ENCODE data around the gene SUPT20H. TPM values are rescaled to one million over a fixed set of nuclear protein-coding genes. Genes with fewer than 3 reads are reported as not detected.

SUPT20H gene
- total RNA-seq, 1 donor from 2014 or later = 55.3 TPM

- Histone ChIP-seq H3K27ac (no peak overlapping the region), H3K4me3 (no peak overlapping the region), H3K9me3 (no peaks in the 10 kb centered on the region), H3K27me3 (ENCODE audit: low read depth) (no peaks in the 10 kb centered on the region), H3K36me3 (no peaks in the 10 kb centered on the region), H3K4me1 (no peaks in the 10 kb centered on the region)
- intact Hi-C loops (cut with DNase I) = no loop called here
- TF ChIP-seq CTCF (IDR thresholded peaks at IDR 0.05) = no peak
- ATAC-seq (no peak), DNase-seq (no peak)
Measured at GRCh38 chr13:37094840-37095239, 35.4 kb upstream of the SUPT20H start.

DNA sequence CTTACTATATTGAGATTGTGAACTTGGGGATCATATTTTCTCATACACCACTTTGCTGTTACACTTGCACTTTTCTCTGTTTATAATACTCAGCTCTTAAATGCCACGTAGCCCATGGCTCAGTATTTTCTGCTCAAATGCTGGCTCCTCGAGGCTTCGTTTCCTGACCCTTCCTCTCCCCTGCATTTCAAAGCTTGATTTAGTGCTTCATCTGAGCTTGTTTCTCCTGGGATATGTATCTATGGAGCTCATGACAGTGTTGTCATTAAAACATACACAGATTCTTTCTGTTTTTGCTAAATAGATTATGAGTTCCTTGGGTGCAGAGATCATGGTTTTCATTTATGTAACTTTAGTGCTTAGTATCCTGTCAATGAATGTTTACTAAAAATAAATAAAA lies 34.6 kb upstream of the SUPT20H start:
- Histone ChIP-seq H3K27ac (no peak overlapping the region), H3K4me3 (no peak overlapping the region), H3K27me3 (ENCODE audit: low read depth) (no peaks in the 10 kb centered on the region), H3K9me3 (no peaks in the 10 kb centered on the region), H3K4me1 (no peaks in the 10 kb centered on the region), H3K36me3 (no peaks in the 10 kb centered on the region)
- no peak for DNase-seq
- intact Hi-C loops (cut with DNase I) = no loop called here
- ATAC-seq = no peak
- TF ChIP-seq CTCF (IDR thresholded peaks at IDR 0.05) = no peak

DNA sequence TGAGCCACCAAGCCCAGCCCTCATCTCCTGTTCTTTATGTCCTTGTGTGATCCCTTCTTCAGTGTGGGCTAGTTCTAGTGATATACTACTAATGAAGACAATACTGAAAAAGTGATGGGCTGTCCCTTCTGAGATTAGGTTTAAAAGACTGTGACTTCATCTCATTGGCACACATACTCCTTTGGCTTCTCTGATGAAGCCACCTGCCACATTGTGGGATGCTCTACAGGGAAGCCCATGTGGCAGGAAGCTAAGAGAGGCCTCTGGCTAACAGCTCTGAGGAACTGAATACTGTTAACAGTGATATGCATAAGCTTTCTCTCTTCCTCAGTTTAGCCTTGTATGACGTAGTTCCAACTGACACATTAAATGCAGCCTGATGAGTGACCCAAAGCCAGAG lies 32.3 kb upstream of the SUPT20H start:
- Histone ChIP-seq H3K9me3 (no peaks in the 10 kb centered on the region), H3K4me3 (no peak overlapping the region), H3K4me1 (no peaks in the 10 kb centered on the region), H3K36me3 (no peaks in the 10 kb centered on the region), H3K27ac (no peak overlapping the region), H3K27me3 (ENCODE audit: low read depth) (no peaks in the 10 kb centered on the region)
- peak in 1 of 2 donors; percentile 31 for ATAC-seq
- no peak for DNase-seq
- intact Hi-C loops (cut with DNase I) = no loop called here
- TF ChIP-seq CTCF (IDR thresholded peaks at IDR 0.05) = no peak

GRCh38 chr13:37090912-37091311 lies 31.4 kb upstream of the SUPT20H start:
- Histone ChIP-seq H3K9me3 (no peaks in the 10 kb centered on the region), H3K4me1 (no peaks in the 10 kb centered on the region), H3K4me3 (no peak overlapping the region), H3K36me3 (no peaks in the 10 kb centered on the region), H3K27me3 (ENCODE audit: low read depth) (no peaks in the 10 kb centered on the region), H3K27ac (no peak overlapping the region)
- DNase-seq (no peak), ATAC-seq (peak in 1 of 2 donors; percentile 57)
- TF ChIP-seq CTCF (IDR thresholded peaks at IDR 0.05) = no peak
- intact Hi-C loops (cut with DNase I) = no loop called here

DNA sequence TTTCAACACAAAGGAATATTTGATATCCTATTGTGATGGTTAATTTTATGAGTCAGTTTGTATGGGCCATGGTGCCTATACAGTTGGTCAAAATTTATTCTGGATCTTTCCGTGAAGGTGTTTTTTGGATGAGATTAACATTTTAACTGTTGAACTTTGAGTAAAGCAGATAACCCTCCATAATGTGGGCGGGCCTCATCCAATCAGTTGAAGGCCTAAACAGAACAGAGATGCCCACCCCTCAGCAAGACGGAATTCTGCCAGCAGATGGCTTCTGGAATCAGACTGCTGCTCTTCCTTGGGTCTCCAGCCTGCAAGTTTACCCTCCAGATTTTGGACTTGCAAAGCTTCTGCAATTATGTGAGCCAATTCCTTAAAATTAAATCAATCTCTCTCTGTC lies 30.0 kb upstream of the SUPT20H start:
- Histone ChIP-seq H3K27ac (no peak overlapping the region), H3K4me1 (no peaks in the 10 kb centered on the region), H3K4me3 (no peak overlapping the region), H3K27me3 (ENCODE audit: low read depth) (no peaks in the 10 kb centered on the region), H3K9me3 (no peaks in the 10 kb centered on the region), H3K36me3 (no peaks in the 10 kb centered on the region)
- ATAC-seq (no peak), DNase-seq (no peak)
- intact Hi-C loops (cut with DNase I) = no loop called here
- TF ChIP-seq CTCF (IDR thresholded peaks at IDR 0.05) = no peak

DNA sequence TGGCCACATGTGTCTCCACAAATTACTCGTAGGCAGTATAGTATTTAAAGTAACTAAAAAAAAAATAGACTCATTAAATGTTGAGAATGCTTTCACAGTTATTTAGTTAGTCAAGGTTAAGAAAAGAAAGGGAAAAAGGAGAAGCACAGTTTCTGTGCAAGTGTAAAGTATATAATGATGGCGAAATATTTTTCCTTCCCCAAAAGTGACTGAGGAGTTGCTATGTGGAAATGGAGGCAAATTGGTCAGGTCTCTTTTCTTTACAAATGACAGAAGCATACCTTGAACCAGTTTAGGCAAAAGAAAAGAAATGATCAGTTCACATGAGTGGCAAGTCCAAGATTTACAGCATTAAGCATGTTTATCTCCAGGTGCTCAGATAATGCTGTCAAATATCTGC lies 28.0 kb upstream of the SUPT20H start:
- Histone ChIP-seq H3K27ac (no peak overlapping the region), H3K4me1 (no peaks in the 10 kb centered on the region), H3K9me3 (no peaks in the 10 kb centered on the region), H3K36me3 (no peaks in the 10 kb centered on the region), H3K27me3 (ENCODE audit: low read depth) (no peaks in the 10 kb centered on the region), H3K4me3 (no peak overlapping the region)
- intact Hi-C loops (cut with DNase I) = no loop called here
- no peak for TF ChIP-seq CTCF (IDR thresholded peaks at IDR 0.05)
- no peak for DNase-seq
- no peak for ATAC-seq

Data from lower lobe of right lung (tissue), 2 donors.